SU-DHL-6 (cell line): ENCODE measurements around the gene DIAPH3.

Experiments
- H2AFZ ChIP-seq: fragments of 200-600 bp; sonication (generic); 2 replicates; pipeline ENCODE4 v1.6.1; 2014; ENCODE audit warnings: low read depth, mild to moderate bottlenecking, moderate library complexity, mixed read lengths, antibody characterized with exemption, low read length; ENCODE audit not compliant: severe bottlenecking
- H3F3A ChIP-seq: fragments of 200-600 bp; shearing (Covaris generic); 2 replicates; pipeline ENCODE4 v1.6.0; 2016; ENCODE audit warnings: antibody characterized with exemption, mild to moderate bottlenecking; ENCODE audit not compliant: insufficient read depth
- H3K27ac ChIP-seq: fragments of 200-600 bp; sonication (generic); 2 replicates; pipeline ENCODE4 v1.5.1; 2016; ENCODE audit warnings: low read depth, mild to moderate bottlenecking, low read length, moderate library complexity, mixed read lengths
- H3K27me3 ChIP-seq: fragments of 200-600 bp; sonication (generic), shearing (Covaris generic); 2 replicates; pipeline ENCODE4 v1.6.0; 2014; ENCODE audit warnings: mild to moderate bottlenecking, low read length
- H3K36me3 ChIP-seq: fragments of 200-600 bp; sonication (generic); 2 replicates; pipeline ENCODE4 v1.6.1; 2014; ENCODE audit warnings: mild to moderate bottlenecking, low read length, mixed read lengths
- H3K4me2 ChIP-seq: fragments of 300-600, 200-600 bp; shearing (Covaris generic), sonication (generic); 2 replicates; pipeline ENCODE4 v1.6.0; 2014; ENCODE audit warnings: low read length, low read depth, mild to moderate bottlenecking; ENCODE audit not compliant: poor library complexity, severe bottlenecking
- H3K4me3 ChIP-seq: fragments of 200-600 bp; sonication (generic); 2 replicates; pipeline ENCODE4 v1.5.1; 2014; ENCODE audit warnings: antibody characterized with exemption, low read length, mild to moderate bottlenecking, mixed read lengths; ENCODE audit not compliant: insufficient read depth, poor library complexity, severe bottlenecking
- H3K79me2 ChIP-seq: fragments of 200-600 bp; sonication (generic); 2 replicates; pipeline ENCODE4 v1.6.1; 2014; ENCODE audit warnings: mild to moderate bottlenecking, low read length, moderate library complexity; ENCODE audit not compliant: insufficient read depth
- H3K9ac ChIP-seq: fragments of 200-600 bp; sonication (generic); 2 replicates; pipeline ENCODE4 v1.7.0; 2014; ENCODE audit warnings: mild to moderate bottlenecking, low read length
- H3K9me2 ChIP-seq: fragments of 200-600 bp; sonication (generic); replicated peaks from 2 replicates; pipeline ENCODE4 v1.6.1; 2014; ENCODE audit warnings: low read length; ENCODE audit not compliant: insufficient read depth
- H3K9me3 ChIP-seq: fragments of 200-600 bp; sonication (generic); 2 replicates; pipeline ENCODE4 v1.6.1; 2014; ENCODE audit warnings: low read length, mixed read lengths; ENCODE audit not compliant: insufficient read depth
- H4K20me1 ChIP-seq: fragments of 200-600 bp; sonication (generic); 2 replicates; pipeline ENCODE4 v1.6.1; 2014; ENCODE audit warnings: low read depth, mild to moderate bottlenecking, antibody characterized with exemption, low read length, moderate library complexity, mixed read lengths
- EZH2phosphoT487 ChIP-seq: fragments of 200-600 bp; sonication (generic), shearing (Covaris generic); conservative IDR thresholded peaks from 2 replicates; pipeline ENCODE4 v1.6.1; 2018; ENCODE audit warnings: mild to moderate bottlenecking, antibody characterized with exemption, low read length, moderate library complexity, mixed read lengths
- TF ChIP-seq, protein P1 (sequence below): fragments of 200-600 bp; sonication (generic); IDR thresholded peaks from one replicate; pipeline ENCODE4 v1.5.1; 2017; ENCODE audit warnings: antibody characterized with exemption, mild to moderate bottlenecking, low read length, moderate library complexity; ENCODE audit not compliant: insufficient read depth, poor library complexity, severe bottlenecking

Gene DIAPH3

DNA sequence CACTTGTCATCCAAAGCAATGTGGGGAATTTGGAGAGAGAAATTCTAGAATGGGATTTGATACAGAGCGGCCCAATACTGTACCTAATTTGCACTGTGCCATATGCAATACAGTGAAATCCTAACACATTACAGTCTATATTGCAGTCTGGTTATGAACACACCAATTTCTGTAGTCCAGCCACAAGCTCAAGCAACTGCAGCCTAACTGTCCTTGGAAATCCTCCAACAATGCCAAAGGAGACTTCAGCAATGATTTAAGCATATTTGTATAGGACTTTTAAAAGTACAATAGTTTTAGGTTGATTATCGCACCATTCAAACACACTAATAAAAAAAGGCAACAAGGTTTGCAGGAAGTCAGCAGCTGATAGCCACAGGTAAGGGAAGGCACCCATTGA lies 17.3 kb downstream of the DIAPH3 start:
- Histone ChIP-seq H2AFZ (no peak overlapping the region), H3K9me3 (no peaks in the 10 kb centered on the region), H3K79me2 (peaks cover 92% of the 10 kb centered on the region), H3K27me3 (no peaks in the 10 kb centered on the region), H3K36me3 (no peaks in the 10 kb centered on the region), H4K20me1 (no peaks in the 10 kb centered on the region), H3K4me2 (no peak overlapping the region), H3K9me2 (no peaks in the 10 kb centered on the region), H3K27ac (no peak overlapping the region), H3K9ac (no peak overlapping the region), H3F3A (no peaks in the 10 kb centered on the region; the same call in 1 of the 2 replicates), H3K4me3 (no peak overlapping the region)
- TF ChIP-seq, protein P1, sequence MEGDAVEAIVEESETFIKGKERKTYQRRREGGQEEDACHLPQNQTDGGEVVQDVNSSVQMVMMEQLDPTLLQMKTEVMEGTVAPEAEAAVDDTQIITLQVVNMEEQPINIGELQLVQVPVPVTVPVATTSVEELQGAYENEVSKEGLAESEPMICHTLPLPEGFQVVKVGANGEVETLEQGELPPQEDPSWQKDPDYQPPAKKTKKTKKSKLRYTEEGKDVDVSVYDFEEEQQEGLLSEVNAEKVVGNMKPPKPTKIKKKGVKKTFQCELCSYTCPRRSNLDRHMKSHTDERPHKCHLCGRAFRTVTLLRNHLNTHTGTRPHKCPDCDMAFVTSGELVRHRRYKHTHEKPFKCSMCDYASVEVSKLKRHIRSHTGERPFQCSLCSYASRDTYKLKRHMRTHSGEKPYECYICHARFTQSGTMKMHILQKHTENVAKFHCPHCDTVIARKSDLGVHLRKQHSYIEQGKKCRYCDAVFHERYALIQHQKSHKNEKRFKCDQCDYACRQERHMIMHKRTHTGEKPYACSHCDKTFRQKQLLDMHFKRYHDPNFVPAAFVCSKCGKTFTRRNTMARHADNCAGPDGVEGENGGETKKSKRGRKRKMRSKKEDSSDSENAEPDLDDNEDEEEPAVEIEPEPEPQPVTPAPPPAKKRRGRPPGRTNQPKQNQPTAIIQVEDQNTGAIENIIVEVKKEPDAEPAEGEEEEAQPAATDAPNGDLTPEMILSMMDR: no peak
- TF ChIP-seq EZH2phosphoT487: no peak

DNA sequence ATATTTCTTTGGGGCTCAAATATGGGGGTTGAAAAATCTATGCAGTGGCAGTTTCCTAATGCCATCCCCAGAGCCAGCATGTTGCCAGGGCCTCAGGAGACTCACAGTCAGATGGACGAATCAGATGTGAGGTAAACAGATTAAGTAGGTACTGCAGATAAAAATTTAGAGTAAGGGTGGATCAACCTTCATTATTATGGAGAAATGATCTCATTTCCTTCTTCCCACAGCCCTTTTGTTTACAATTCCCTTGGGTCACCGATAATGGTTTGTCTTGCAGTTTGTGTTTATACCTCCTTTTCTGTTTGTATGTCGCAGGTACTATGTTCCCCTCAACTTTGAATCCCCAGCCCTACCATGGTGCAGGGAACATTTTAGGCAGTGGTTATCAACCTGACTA lies 20.0 kb downstream of the DIAPH3 start:
- Histone ChIP-seq H2AFZ (no peak overlapping the region), H3K27me3 (no peaks in the 10 kb centered on the region), H3F3A (no peaks in the 10 kb centered on the region), H3K4me2 (no peak overlapping the region), H3K36me3 (no peaks in the 10 kb centered on the region), H3K9me3 (no peaks in the 10 kb centered on the region), H3K27ac (no peak overlapping the region), H3K9me2 (no peaks in the 10 kb centered on the region), H3K9ac (no peak overlapping the region), H3K4me3 (no peak overlapping the region), H4K20me1 (peaks cover 5% of the 10 kb centered on the region; the same call in 1 of the 2 replicates), H3K79me2 (peaks cover 91% of the 10 kb centered on the region)
- no peak for TF ChIP-seq EZH2phosphoT487
- TF ChIP-seq, protein P1: no peak

DNA sequence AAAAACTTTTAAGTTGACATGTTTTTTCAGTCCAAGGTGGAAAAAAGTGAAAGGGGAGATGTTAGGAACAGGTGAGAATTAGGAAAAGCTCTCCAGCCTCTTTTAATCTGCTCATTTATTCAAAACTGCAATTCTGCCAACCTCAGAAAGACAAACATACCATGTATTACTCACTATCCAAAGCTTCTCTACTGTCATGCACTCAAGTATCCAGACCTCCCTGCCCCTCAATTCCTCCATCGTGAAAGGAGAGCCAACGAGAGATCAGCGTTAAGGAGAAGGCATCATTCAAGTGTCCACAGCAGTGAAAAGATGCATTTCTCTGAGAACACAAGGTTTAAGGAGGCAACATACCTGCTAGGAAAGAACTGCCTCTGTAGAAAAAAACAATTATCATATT lies 24.5 kb downstream of the DIAPH3 start:
- Histone ChIP-seq H2AFZ (no peak overlapping the region), H4K20me1 (peaks cover 5% of the 10 kb centered on the region), H3K79me2 (peaks cover 55% of the 10 kb centered on the region), H3K36me3 (no peaks in the 10 kb centered on the region), H3K4me3 (no peak overlapping the region), H3K4me2 (no peak overlapping the region), H3K9me3 (no peaks in the 10 kb centered on the region), H3K27ac (no peak overlapping the region), H3F3A (no peaks in the 10 kb centered on the region), H3K9me2 (no peaks in the 10 kb centered on the region), H3K27me3 (no peaks in the 10 kb centered on the region), H3K9ac (no peak overlapping the region)
- no peak for TF ChIP-seq EZH2phosphoT487
- TF ChIP-seq, protein P1: no peak

DNA sequence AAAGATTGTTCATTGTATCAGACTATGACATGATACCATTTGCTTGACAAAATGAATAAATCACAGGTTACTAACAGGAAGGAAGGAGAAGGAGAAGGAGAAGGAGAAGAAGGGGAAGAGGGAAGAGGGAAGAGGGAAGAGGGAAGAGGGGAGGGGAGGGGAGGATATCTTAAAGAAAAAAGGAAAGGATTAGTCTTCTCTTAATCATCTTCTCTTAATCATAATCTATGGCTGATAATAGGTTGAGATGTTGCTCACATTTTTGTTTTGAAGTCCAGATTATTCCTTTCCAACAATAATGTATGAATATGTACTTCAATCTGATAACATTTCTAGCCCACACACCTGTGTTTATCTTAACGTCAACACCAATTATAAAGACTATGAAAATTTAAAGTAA lies 25.1 kb downstream of the DIAPH3 start:
- no peaks in the 10 kb centered on the region for H3F3A ChIP-seq
- H3K27ac ChIP-seq: no peak overlapping the region
- H3K27me3 ChIP-seq: no peaks in the 10 kb centered on the region
- H3K4me3 ChIP-seq: no peak overlapping the region
- H3K79me2 ChIP-seq: peaks cover 53% of the 10 kb centered on the region
- no peak for TF ChIP-seq EZH2phosphoT487
- TF ChIP-seq, protein P1: no peak
- peaks cover 5% of the 10 kb centered on the region for H4K20me1 ChIP-seq
- H3K9me3 ChIP-seq: no peaks in the 10 kb centered on the region
- no peak overlapping the region for H3K4me2 ChIP-seq
- H3K9me2 ChIP-seq: no peaks in the 10 kb centered on the region
- no peaks in the 10 kb centered on the region for H3K36me3 ChIP-seq
- H2AFZ ChIP-seq: no peak overlapping the region
- H3K9ac ChIP-seq: no peak overlapping the region
